GM12801 (cell line): ENCODE data around the gene HAUS8.

Experiments used
- TF ChIP-seq, protein P1 (sequence below): IDR thresholded peaks from one replicate; pipeline ENCODE4 v1.5.1; 2011; ENCODE audit warnings: control low read depth; ENCODE audit not compliant: insufficient read length; ENCODE audit errors: extremely low read depth

The HAUS8 gene

GRCh38 chr19:17081672-17082630 is 6.7 kb upstream of the HAUS8 start:
- TF ChIP-seq, protein P1, sequence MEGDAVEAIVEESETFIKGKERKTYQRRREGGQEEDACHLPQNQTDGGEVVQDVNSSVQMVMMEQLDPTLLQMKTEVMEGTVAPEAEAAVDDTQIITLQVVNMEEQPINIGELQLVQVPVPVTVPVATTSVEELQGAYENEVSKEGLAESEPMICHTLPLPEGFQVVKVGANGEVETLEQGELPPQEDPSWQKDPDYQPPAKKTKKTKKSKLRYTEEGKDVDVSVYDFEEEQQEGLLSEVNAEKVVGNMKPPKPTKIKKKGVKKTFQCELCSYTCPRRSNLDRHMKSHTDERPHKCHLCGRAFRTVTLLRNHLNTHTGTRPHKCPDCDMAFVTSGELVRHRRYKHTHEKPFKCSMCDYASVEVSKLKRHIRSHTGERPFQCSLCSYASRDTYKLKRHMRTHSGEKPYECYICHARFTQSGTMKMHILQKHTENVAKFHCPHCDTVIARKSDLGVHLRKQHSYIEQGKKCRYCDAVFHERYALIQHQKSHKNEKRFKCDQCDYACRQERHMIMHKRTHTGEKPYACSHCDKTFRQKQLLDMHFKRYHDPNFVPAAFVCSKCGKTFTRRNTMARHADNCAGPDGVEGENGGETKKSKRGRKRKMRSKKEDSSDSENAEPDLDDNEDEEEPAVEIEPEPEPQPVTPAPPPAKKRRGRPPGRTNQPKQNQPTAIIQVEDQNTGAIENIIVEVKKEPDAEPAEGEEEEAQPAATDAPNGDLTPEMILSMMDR: no peak

GRCh38 chr19:17080440-17080801 is 5.2 kb upstream of the HAUS8 start:
- TF ChIP-seq, protein P1: no peak

DNA sequence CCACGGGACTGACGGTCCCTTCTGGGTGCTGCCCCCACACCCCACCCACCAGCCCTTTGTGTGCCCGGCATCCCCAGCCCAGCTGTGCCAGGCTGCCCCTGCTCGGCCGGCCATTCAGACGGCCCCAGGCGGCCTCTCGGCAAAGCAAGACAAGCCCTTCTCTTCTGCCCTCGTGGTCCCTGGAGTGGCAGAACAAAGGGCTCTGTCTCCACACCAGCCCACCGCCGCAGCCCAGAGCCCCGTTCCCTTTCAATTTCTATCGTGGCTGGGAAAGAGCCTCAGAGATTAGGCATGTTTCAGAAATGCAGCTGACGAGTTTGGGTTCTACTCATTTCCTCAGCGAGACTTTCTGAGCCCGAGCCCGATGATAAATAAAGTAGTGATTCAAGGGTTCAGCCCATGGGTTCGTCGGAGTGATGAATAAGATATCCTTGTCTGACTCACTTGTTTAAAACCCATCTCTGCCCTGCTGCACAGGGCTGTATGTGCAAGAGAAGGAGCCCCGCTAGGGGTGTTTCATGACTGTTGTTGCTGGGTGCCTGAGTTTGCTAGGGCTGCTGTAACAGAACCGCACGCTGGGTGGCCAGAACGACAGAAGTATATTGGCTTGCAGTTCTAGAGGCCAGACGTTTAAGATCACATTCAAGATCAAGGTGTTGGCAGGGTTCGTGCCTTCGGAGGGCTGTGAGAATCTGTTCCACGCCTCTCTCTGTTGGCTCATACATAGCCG is 4.6 kb upstream of the HAUS8 start:
- TF ChIP-seq, protein P1: no peak

- TF ChIP-seq, protein P1: no peak
Measured at GRCh38 chr19:17078920-17079709, 3.9 kb upstream of the HAUS8 start.

GRCh38 chr19:17078036-17078919 is 3.0 kb upstream of the HAUS8 start:
- TF ChIP-seq, protein P1: no peak

- TF ChIP-seq, protein P1: no peak
Measured at GRCh38 chr19:17077447-17078028, 2.3 kb upstream of the HAUS8 start.
